Stimulated activated CD4-positive, alpha-beta T cell treated with anti-CD3 and anti-CD28 coated beads, Interleukin-1b, Interleukin-23, amount 100 ng/mL, for 24 hours (primary cell): Measurements from ENCODE around the gene HOXC11.

ENCODE experiments used
- DNase-seq, 4 experiments: peaks; one replicate each; pipeline ENCODE4 v3.0.0-alpha.2; 2020; ENCODE audit warnings: low read depth in 4 of 4, low spot score in 1 of 4

HOXC11 gene

DNA sequence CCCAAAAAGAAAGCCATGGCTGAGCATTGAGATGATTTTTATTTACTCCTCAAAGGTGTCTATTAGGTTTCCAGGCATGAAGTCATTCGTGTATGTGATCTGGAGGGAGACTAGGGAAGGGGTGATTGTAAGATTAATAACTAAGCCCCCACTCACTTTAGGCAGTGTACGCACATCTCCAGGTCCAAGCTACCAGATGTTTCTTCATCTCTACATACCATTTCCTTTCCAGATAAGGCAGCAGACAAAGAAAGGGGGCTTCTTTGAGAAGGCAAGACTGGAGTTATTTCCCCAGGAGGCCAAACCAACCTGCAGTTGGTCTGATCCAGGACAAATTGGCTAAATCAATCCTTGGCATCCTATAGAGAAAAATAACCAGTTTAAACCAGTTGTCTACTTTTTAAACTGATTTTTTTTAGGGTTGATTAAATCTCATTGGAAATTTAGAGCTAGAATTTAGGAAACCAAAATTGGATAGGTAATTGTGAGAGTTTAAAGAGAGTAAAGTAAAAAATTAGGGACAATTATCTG is 30.4 kb upstream of the HOXC11 start:
- DNase-seq = no peak

DNA sequence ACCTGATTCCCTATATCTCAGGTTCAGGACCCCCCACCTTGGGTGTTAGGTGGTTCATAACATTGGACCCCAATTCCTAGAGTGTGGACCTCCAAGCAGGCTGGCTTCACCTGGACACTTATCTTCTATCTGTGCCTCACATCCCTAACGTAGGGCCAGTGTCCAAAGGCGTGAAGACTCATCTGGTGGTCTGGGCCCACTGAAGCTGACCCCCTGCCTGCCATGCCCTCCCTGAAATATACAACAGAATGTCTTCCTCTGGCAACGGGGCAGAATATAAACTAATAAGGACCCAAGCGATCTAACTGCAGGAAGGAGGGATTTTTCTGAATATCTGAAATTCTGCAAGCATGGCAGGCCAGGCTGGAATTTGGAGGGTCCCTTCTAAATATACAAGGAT is 28.7 kb upstream of the HOXC11 start:
- no peak for DNase-seq

DNA sequence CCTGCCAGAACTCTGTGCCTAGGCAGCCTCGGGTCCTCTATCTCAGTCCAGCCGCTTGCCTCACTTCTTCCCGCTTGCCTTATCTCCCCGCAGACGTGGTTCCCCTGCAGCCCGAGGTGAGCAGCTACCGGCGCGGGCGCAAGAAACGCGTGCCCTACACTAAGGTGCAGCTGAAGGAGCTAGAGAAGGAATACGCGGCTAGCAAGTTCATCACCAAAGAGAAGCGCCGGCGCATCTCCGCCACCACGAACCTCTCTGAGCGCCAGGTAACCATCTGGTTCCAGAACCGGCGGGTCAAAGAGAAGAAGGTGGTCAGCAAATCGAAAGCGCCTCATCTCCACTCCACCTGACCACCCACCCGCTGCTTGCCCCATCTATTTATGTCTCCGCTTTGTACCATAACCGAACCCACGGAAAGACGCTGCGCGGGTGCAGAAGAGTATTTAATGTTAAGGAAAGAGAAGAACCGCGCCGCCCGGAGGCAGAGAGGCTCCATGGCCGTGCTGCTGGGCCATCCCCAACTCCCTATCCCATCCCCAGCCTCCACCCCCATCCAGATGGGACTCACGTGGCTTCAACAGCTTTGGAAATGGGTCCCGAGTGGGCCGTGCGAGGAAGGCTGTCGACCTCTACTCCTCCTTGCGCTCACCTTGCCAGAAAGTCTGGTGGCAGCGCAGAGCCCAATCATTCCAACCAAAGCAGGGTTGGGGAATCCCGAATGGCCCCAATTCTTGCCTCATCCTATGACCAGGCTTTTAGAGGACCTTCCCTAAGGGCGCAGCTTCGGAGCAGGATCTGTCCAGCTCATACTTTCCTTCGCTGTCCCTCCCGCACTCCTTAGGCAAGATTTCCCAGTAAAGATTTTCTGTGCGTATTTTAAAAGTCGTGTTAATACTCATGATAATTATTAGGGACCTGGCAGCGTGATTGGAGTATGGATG is 27.7 kb upstream of the HOXC11 start:
- no peak for DNase-seq

DNA sequence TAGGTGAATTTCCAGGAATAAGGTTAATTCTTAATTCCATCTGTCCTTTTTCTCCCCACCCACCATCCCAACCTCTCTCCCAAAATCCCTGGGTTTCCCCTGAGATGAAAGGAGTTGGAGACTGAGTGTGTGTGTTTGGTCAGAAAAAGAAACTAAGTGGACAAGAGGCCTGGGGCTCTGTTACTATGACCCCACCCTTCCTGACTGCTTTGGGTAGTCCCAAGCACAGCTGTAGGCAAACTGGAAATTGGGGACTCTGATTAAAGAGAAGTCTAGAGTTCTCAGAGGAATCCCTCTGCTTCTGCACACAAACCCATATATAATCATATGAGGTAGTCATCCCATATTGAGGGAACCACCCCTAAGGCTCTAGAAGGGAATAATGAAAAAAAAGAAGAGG is 25.2 kb upstream of the HOXC11 start:
- no peak for DNase-seq

DNA sequence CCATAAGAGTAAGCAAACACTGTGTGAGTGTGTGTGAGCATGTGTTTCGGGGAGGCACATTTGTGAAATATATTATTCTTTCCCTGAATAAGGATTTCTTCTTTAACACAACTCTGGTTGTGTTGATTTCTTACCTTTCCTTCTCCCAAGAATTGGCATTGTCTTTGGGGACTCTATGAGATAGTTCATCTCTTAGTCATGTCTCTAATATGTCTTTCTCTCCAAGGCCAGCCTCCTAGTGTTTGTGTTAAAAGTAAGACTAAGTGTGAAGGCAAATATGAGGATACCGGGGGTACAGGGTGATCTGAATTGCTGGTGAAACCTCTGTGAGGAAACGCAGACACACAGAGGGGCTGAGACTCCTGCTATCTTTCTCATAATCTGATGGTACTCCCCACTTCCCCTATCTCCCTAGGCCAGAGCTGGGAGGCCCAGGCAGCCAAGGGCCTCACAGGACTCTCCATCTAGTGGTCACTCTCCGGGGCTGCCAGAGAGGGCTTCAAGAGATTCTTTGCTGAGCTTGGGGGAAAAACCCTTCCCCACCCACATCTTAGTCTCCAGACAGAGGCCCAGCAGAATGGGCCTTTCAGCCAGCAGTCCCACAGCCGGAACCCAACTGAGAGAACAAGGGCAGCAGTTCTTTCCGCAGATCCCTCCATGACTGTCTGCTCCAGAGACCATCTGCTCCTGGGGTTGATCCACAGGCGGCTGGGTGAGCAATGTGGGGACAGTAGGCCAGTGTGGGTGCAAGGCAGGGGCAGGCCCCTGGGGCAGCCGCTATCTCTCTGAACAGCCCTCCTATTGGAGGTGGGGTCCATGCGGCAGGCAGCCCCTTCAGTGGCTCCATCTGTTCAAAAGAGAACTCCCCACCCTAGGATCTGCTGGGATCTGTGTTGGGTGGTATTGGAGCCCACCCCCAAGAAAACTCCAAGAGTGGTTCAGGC is 24.0 kb upstream of the HOXC11 start:
- DNase-seq = no peak

DNA sequence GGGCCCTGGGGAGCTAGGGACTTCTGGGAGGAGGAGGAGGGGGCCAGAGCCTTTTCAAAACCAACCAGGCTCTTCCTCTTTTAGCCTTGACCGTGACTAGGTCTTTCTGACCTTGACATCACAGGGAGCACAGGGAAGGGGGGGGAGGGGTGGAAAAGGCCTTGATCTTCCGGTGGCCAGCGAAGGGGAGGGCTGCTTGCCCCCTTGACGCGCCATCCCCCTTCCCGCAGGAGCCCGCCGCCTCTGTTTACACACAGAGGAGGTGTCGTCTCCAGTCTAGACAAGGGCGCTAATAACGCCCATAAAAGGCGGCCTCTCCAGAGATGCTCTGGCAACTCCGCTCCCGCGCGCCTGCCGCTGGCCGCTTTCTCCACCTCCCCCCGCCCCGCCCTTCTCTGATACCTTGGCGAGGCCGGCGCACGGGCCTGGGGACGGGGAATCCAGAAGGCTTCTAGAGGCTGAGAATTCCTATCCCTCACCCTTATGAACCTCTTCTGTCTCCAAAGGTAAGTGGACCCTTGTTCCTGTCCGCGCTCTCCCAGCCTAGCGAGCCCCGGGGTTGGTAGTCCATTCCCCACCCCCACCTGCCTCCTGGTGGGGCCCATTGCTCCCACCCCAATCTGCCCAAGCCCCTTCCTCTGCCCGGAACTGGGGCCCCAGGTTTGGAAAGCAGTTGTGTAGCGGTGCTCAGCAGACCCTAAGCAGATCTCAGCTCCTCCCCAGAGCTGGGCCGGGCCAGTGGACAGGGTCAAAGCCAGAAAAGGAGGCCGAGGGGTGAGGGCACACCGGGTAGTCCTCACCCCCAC is 23.1 kb upstream of the HOXC11 start:
- no peak for DNase-seq

DNA sequence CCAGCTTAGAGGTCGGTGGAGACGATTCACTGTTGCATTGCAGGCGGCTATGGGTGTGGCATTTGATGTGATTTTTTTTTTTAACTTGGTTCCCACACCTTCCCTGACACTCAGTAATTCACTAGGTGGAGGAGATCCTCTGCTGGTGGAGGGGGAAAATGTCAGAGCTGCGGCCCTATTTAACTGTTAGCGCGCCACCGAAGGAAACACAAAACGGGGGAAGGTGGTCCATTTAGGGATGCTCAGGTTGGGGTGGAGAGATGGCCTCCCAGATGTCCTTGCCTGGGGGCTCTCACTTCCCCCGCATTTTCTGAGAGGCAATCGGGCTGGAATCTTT is 22.5 kb upstream of the HOXC11 start:
- DNase-seq = no peak

DNA sequence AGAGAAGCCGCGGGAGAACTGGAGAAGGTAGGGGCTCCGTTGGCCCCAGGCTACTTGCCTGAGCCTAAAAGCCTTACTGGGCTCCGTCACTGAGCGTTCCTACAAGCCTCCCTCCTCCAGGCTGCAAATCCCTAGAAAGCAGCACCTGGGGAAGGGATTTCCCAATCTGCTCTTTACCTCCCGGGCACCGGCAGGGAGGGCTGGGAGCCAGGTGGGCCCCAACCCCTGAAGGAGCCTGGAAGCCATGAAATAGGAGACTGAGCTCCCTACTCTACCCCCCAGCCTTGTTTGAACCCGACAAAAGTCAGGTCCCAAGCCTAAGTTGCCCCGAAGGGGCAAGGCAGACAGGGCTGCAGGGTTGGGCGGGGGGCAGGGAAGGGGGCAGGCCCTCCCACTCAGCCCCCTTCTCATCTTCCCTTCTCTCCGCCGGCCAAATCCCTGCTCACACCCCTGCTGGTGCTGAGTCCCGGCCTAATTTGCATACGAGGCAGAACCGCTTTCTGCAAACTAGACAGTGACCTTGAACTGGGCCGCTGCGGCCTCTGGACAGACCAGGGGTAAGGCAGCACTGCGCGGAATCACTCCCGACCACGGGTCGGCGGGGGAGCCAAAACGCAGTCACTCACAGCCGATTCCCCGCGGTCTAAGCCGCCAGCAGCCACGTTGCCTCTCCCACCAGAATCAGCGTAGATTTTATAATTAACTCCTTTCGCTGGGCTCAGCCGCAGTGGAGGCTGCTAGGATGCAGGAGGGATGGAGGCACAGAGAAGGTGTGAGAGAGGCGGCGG is 21.9 kb upstream of the HOXC11 start:
- no peak for DNase-seq

DNA sequence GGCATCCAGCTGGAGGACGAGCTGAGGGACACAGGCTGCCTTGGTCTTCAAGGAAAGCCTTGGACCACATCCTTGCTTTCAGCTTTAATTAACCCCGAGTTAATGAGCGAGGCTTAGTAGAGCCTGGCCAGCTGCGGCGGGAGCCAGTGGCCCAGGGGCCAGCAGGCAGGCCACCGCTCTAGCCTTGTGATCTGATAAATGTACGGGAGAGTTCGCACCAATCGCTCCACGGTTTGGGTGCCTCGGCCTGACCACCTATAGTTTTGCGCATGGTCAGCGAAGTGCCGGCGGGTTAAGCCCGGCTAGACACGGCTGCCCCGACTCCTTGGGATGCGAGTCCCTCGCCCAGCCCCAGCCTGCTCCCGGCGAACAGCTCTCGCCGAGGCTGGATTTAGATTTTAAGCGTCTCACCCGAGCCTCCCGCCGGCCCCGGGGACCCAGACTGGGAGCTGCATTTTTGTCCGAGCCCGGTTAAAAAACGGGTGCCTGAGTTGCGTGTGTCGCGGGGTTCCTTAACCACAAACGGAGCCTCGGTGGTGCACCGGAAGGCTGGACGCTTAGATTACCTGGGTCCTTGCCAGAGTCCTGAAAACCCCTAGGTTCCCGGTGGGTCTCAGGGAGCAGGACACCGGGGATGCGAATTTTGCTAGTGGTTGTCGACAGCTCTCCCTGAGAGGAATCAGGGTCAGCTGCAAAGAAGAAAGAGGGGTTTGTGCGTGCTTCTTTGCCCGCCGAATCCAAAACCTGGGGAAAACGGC is 21.2 kb upstream of the HOXC11 start:
- DNase-seq = no peak

DNA sequence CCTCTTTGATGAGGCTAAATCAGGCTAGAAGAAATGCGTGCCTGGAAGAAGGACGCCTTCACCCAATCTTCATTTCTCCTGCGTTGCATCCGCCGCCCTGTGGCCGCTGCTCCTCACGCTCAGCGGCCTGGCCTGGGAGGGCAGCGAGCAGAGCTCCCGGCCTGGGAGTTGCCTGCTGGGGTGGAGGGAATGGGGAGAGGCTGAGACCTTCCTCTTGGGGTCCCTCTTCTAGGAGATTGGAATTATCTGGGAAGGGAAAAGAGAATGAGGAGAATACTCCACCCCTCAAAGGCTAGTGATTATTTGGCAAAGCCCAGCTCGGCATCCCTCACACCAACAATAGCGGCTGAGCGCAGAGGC is 20.6 kb upstream of the HOXC11 start:
- DNase-seq = no peak

DNA sequence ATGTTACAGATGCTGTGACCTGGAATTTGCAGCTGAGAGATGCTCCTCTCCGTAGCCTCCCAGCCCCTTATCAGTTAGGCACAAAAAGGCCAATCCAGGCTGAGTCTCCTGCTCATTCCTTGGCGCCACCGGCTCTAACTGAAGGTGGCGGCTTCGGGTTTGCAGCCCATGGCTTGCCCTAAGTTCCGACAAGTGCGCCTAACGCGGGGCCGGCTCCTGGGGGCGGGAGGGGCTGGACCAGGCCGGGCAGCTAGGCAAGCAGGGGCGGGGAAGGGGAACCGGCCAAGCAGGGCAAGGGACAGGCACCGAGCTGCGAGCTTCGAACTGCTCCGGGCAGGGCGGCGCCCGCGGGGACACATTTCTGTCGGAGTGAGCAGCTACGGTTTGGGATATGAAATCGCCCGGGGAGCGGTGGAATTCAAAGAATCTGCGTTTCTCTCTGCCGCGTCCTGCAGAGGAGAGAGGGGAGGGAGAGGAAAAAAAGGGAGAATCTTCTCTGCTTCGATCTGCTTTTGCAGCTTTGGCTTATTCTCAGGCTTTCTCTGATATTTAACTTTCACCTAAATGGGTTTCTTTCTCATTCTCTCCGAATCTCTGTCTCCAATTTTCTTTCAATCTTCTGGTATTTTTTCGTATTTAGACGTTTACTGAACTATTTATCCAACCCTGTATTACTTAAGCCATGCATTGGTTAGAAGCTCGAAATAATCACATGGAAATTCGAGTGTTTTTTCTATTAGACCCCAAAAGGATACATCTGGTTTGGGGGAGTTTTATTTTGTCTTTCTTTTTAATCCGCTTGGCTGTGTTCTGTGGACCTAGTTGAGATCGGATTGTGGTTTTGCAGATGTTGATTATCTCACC is 19.8 kb upstream of the HOXC11 start:
- no peak for DNase-seq

DNA sequence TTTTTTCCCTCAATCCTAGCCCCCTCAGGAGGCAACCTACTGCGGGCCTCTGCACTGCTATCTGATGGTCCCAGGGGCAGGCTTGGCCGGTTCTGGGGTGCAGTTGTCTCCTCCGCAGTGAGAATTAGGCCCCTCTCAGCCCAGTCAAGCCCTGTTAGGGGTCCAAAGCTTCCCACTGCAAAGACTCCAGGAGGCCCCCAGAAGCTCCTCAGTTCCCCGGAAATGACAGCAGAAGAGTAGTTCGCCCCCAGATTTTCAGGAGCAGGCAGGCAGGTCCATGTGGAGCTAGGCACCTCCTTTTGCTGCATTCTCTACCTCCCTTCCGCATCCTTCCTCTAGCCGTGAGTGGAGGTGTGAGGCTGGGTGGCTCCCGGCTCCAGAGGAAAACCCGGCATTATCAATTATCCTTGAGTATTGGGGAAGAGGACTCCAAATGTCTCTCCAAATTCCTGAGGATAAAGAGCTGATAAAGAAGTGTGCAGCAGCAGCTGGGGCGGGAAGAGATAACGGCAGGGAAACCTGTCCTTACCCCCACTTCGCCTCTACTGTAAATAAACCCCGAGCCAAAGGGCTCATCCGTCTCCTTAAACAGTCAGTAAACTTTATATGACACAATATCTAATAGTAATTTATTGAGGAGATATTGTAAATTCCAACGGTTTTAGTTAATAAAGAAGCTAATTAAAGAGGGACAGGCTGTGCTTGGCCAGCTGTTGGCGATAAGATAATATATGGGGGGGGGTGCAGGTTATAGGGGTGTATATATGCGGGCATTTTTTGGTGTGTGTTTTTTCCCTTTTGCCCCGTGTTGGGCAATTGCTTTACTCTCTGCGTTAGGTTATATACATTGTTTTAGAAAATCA is 18.9 kb upstream of the HOXC11 start:
- DNase-seq = no peak

DNA sequence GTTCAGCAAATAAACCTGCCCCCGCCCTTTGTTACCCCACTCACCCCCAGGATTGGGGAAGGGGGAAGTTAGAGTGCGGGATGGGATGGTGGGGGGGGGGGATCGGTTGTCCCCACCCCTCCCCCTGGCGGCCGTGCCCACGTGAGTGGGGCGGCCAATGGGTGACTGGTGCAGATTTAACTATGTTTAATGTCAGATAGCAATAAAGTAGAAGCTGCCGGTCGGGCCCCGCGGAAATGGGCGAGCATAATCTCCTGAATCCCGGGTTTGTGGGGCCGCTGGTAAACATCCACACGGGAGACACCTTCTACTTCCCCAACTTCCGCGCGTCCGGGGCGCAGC is 18.3 kb upstream of the HOXC11 start, which contains the start of gene HOXC12:
Gene HOXC12 (plus strand): TSS at position 210 of the 342 bp plus-strand sequence. CDS start 27 bp downstream, at position 237.
- no peak for DNase-seq

DNA sequence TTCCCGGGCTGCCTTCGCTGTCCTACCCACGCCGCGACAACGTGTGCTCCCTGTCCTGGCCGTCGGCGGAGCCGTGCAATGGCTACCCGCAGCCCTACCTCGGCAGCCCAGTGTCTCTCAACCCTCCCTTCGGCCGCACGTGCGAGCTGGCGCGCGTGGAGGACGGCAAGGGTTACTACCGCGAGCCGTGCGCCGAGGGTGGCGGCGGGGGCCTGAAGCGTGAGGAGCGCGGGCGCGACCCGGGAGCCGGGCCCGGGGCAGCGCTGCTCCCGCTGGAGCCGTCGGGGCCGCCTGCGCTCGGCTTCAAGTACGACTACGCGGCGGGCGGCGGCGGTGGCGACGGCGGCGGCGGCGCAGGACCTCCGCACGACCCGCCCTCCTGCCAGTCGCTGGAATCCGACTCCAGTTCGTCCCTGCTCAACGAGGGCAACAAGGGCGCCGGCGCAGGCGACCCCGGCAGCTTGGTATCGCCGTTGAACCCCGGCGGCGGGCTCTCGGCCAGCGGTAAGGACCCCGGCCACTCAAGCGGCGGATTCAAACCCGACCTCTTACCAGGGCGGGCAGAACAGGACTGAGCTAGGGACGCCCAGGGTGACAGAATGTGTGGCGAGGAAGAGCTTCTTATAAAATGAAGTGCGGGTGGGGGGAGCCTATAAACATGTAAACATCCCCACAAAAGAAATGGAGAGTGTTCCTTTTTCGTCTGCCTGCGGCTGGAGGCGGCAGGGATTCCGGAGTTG is 17.7 kb upstream of the HOXC11 start:
- no peak for DNase-seq

DNA sequence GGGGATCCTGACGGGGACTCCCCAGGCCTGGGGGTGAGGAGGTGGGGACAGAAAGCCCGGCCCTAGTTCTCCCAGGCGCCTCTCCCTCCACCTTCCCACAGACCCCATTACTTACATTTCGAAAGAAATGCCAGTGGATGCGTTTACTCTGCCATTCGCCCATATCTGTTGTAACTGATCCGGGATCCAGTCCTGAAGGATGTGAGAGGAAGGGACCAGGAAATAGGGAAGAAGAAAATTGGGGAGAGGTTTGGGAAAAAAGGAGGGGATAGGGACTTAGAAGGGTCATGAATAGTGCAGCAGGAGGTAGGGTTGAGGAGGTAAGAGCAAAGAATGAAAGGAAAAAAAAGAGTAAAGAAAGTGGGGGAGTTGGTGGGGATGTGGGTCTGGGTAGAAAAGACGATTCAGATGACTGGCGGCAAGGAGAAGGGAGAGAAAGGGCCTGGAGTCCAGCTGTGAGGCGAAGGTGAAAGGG is 17.1 kb upstream of the HOXC11 start:
- DNase-seq = no peak

DNA sequence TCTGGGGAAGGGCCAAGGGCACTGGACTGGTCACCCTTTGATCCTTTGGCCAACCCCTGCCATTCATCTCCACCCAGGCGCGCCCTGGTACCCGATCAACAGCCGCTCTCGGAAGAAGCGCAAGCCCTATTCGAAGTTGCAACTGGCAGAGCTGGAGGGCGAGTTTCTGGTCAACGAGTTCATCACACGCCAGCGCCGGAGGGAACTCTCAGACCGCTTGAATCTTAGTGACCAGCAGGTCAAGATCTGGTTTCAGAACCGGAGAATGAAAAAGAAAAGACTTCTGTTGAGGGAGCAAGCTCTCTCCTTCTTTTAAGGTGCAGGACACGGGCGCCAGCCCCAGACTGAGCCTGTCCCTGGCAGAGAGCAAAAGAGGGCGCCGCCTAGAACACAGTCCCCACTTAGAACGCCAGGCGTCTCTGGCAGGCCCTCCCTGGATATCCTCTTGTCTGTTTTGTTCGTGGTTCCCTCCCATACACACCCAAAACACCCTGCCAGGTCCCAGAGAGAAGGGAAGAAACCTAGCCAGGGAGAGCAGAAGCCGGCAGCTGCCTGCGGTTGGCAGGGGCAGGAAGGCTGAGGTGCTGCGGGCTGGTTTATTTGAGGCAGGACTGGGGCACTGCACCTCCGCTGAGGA is 16.6 kb upstream of the HOXC11 start:
- no peak for DNase-seq
